UCSD-AML1 (cell line): Measurements from ENCODE around the gene RIMBP2.

ENCODE experiments used
- DNase-seq: peaks from one replicate; lab custom pipeline; 2025; ENCODE audit not compliant: unreplicated experiment; lab: John Stamatoyannopoulos, UW

RIMBP2 gene

GRCh38 chr12:130491421-130492357 lies 224.4 kb downstream of the RIMBP2 start:
- DNase-seq = no peak

- DNase-seq = no peak
Observed at GRCh38 chr12:130490674-130491073, 225.4 kb downstream of the RIMBP2 start.

GRCh38 chr12:130489293-130489692 lies 226.8 kb downstream of the RIMBP2 start:
- no peak for DNase-seq

- DNase-seq = no peak
Observed at GRCh38 chr12:130488358-130488710, 227.8 kb downstream of the RIMBP2 start.

- DNase-seq = no peak
Observed at GRCh38 chr12:130487636-130488357, 228.3 kb downstream of the RIMBP2 start.

GRCh38 chr12:130486891-130487416 lies 229.1 kb downstream of the RIMBP2 start:
- DNase-seq = no peak

GRCh38 chr12:130486146-130486435 lies 230.0 kb downstream of the RIMBP2 start:
- DNase-seq = no peak

- DNase-seq = no peak
Observed at GRCh38 chr12:130485291-130486145, 230.6 kb downstream of the RIMBP2 start.

- DNase-seq = no peak
Observed at GRCh38 chr12:130484221-130484620, 231.9 kb downstream of the RIMBP2 start.

GRCh38 chr12:130483616-130484180 lies 232.4 kb downstream of the RIMBP2 start:
- no peak for DNase-seq

GRCh38 chr12:130482448-130482847 lies 233.7 kb downstream of the RIMBP2 start:
- no peak for DNase-seq

GRCh38 chr12:130481392-130481879 lies 234.7 kb downstream of the RIMBP2 start:
- DNase-seq = no peak

GRCh38 chr12:130480887-130481286 lies 235.2 kb downstream of the RIMBP2 start:
- DNase-seq = no peak

GRCh38 chr12:130480231-130480630 lies 235.9 kb downstream of the RIMBP2 start:
- DNase-seq = no peak

- DNase-seq = no peak
Observed at GRCh38 chr12:130479401-130480125, 236.5 kb downstream of the RIMBP2 start.

GRCh38 chr12:130478786-130479185 lies 237.3 kb downstream of the RIMBP2 start:
- DNase-seq = no peak

GRCh38 chr12:130477701-130478100 lies 238.4 kb downstream of the RIMBP2 start:
- DNase-seq = no peak

GRCh38 chr12:130477266-130477665 lies 238.8 kb downstream of the RIMBP2 start:
- DNase-seq = no peak

- DNase-seq = no peak
Observed at GRCh38 chr12:130476451-130477135, 239.5 kb downstream of the RIMBP2 start.
